ENCODE measurements around the gene LBR.

GRCh38 chr1:225426395-225427234 is 1.2 kb downstream of the LBR start:
- TF ChIP-seq POLR2A (IDR thresholded peaks at IDR 0.05) (no peak), CTCF (IDR thresholded peaks at IDR 0.05) (no peak)

Data from adrenal gland (tissue), 5 donors.